HG02571 (cell line): Measurements from ENCODE around the gene KIFC3.
"Not testable (repeated sequence)": the region's sequence is repeated elsewhere in the genome, so short reads cannot be mapped to it uniquely, and the experiment has no call there.

Experiments
- ATAC-seq: cut with Tn5 transposase; IDR thresholded peaks from one replicate; pipeline ENCODE4 v1.9.1; 2021; ENCODE audit warnings: mild to moderate bottlenecking, moderate library complexity; ENCODE audit not compliant: unreplicated experiment

KIFC3 gene

GRCh38 chr16:57802341-57803133 is at the start of gene KIFC3:
Gene KIFC3 (minus strand): TSS chr16:57802491. CDS start chr16:57798243, 4,248 bp downstream.
- no peak for ATAC-seq

GRCh38 chr16:57848181-57848580 is 45.9 kb upstream of the KIFC3 start:
- no peak for ATAC-seq

- ATAC-seq: not testable (repeated sequence)
These were observed 44.6 kb upstream of the KIFC3 start for GRCh38 chr16:57846931-57847330.

GRCh38 chr16:57846078-57846697 is 43.9 kb upstream of the KIFC3 start:
- no peak for ATAC-seq

- ATAC-seq: no peak
These were observed 42.8 kb upstream of the KIFC3 start for GRCh38 chr16:57845115-57845514.

GRCh38 chr16:57844416-57845030 is 42.2 kb upstream of the KIFC3 start:
- ATAC-seq: no peak

- ATAC-seq: no peak
These were observed 41.1 kb upstream of the KIFC3 start for GRCh38 chr16:57843400-57843799.

- ATAC-seq: no peak
These were observed 40.3 kb upstream of the KIFC3 start for GRCh38 chr16:57842601-57843000.

GRCh38 chr16:57840833-57841232 is 38.5 kb upstream of the KIFC3 start:
- no peak for ATAC-seq

- no peak for ATAC-seq
These were observed 35.9 kb upstream of the KIFC3 start for GRCh38 chr16:57838161-57838560.

- ATAC-seq: no peak
These were observed 35.2 kb upstream of the KIFC3 start for GRCh38 chr16:57837305-57838125.

- not testable (repeated sequence) for ATAC-seq
These were observed 33.1 kb upstream of the KIFC3 start for GRCh38 chr16:57835439-57835838.

GRCh38 chr16:57834936-57835335 is 32.6 kb upstream of the KIFC3 start:
- no peak for ATAC-seq

- ATAC-seq: no peak
These were observed 28.7 kb upstream of the KIFC3 start for GRCh38 chr16:57830890-57831484.

GRCh38 chr16:57829969-57830360 is 27.7 kb upstream of the KIFC3 start:
- no peak for ATAC-seq

GRCh38 chr16:57828272-57829161 is 26.2 kb upstream of the KIFC3 start:
- no peak for ATAC-seq

- ATAC-seq: no peak
These were observed 24.7 kb upstream of the KIFC3 start for GRCh38 chr16:57826706-57827625.

GRCh38 chr16:57826052-57826451 is 23.8 kb upstream of the KIFC3 start:
- no peak for ATAC-seq
